Prostate gland (tissue), 2 donors: ENCODE measurements around the gene C11orf91. TPM values are rescaled to one million over a fixed set of nuclear protein-coding genes. Genes with fewer than 3 reads are reported as not detected.

ENCODE experiments used
- DNase-seq: peaks from one replicate; pipeline ENCODE4 v3.0.0-alpha.2; 2019; ENCODE audit warnings: low spot score
- H3K27ac ChIP-seq, 2 donors: fragments of 200-600 bp; sonication (generic); 2 replicates each; pipeline ENCODE4 v1.5.1; 2017 to 2019
- H3K27me3 ChIP-seq: fragments of 200-600 bp; sonication (generic); replicated peaks from 2 replicates; pipeline ENCODE4 v1.5.1; 2019; ENCODE audit not compliant: insufficient read depth
- H3K36me3 ChIP-seq, 2 donors: fragments of 200-600 bp; sonication (generic); 1 replicate in 1 of 2; 2 replicates in 1 of 2; pipeline versions ENCODE4 v1.5.1 to v1.8.1; 2017 to 2019
- H3K4me1 ChIP-seq: fragments of 200-600 bp; sonication (generic); replicated peaks from 2 replicates; pipeline ENCODE4 v1.5.1; 2019
- H3K4me3 ChIP-seq, 2 donors: fragments of 200-600 bp; sonication (generic); 2 replicates each; pipeline ENCODE4 v1.5.1; 2017 to 2019
- H3K9me3 ChIP-seq: fragments of 200-600 bp; sonication (generic); 2 replicates; pipeline ENCODE4 v1.5.1; 2017
- POLR2A ChIP-seq: fragments of 450-650 bp; IDR thresholded peaks from one replicate; pipeline ENCODE4 v1.6.1; 2016; ENCODE audit warnings: antibody characterized with exemption, mild to moderate bottlenecking
- POLR2AphosphoS5 ChIP-seq: sonication (generic); formaldehyde crosslinking; IDR thresholded peaks from one replicate; pipeline ENCODE4 v1.6.1; 2017; ENCODE audit warnings: antibody characterized with exemption
- WGBS: methylation state at CpG from one replicate; pipeline ENCODE4 v1.1.5; 2018; 5-methylcytosine and 5-hydroxymethylcytosine counted together
- intact Hi-C: fragments of 100-400 bp; cut with DNase I; formaldehyde crosslinking; loops from one replicate; pipeline ENCODE4 v1.14.2; 2022
- total RNA-seq, 2 donors: library from RNA; depleted of rRNA; stranded (reverse); fragments of >200 nt; gene quantifications; one replicate each; pipeline ENCODE4 v1.1.0, GENCODE V29; 2016
- TF ChIP-seq, protein P1 (sequence below), 4 experiments: fragments of 200-600 bp in 2 of 4; fragments of 450-650 bp in 2 of 4; sonication (generic) in 2 of 4; IDR thresholded peaks; 1 replicate in 3 of 4; 2 replicates in 1 of 4; pipeline ENCODE4 v1.5.1; 2016 to 2019; ENCODE audit warnings: antibody characterized with exemption in 4 of 4, mild to moderate bottlenecking in 2 of 4, moderate library complexity in 2 of 4

The C11orf91 gene
- total RNA-seq, 2 donors from 2014 or later: not detected

DNA sequence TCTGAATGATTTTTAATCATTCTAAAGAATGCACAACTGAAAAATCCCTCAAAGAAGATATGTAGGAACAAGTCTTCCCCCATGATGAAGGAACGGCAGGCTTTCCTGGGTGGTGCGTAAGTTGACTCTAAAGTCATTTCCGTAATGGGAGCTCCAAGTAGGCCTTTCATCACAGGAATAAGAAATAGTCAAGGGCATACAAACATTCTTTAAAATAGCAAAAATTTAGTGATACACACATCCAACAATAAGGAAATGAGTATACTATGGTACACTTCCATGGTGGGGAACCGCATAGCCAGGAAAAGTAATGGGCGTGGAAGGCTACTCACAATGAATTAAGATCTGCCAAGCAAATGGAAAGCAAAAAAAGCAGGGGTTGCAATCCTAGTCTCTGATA lies 24.9 kb upstream of the C11orf91 start:
- H3K4me1 ChIP-seq: peaks cover 5% of the 10 kb centered on the region
- WGBS: 80% methylated on average over 5 of the region's 5 CpGs
- no peak overlapping the region for H3K27ac ChIP-seq
- no peaks in the 10 kb centered on the region for H3K27me3 ChIP-seq
- intact Hi-C loops: no loop called here
- no peaks in the 10 kb centered on the region for H3K9me3 ChIP-seq
- DNase-seq: no peak
- H3K36me3 ChIP-seq: no peaks in the 10 kb centered on the region
- TF ChIP-seq POLR2A (no peak), POLR2AphosphoS5 (no peak)
- TF ChIP-seq, protein P1, sequence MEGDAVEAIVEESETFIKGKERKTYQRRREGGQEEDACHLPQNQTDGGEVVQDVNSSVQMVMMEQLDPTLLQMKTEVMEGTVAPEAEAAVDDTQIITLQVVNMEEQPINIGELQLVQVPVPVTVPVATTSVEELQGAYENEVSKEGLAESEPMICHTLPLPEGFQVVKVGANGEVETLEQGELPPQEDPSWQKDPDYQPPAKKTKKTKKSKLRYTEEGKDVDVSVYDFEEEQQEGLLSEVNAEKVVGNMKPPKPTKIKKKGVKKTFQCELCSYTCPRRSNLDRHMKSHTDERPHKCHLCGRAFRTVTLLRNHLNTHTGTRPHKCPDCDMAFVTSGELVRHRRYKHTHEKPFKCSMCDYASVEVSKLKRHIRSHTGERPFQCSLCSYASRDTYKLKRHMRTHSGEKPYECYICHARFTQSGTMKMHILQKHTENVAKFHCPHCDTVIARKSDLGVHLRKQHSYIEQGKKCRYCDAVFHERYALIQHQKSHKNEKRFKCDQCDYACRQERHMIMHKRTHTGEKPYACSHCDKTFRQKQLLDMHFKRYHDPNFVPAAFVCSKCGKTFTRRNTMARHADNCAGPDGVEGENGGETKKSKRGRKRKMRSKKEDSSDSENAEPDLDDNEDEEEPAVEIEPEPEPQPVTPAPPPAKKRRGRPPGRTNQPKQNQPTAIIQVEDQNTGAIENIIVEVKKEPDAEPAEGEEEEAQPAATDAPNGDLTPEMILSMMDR (IDR thresholded peaks at IDR 0.05): no peak
- H3K4me3 ChIP-seq: no peak overlapping the region

DNA sequence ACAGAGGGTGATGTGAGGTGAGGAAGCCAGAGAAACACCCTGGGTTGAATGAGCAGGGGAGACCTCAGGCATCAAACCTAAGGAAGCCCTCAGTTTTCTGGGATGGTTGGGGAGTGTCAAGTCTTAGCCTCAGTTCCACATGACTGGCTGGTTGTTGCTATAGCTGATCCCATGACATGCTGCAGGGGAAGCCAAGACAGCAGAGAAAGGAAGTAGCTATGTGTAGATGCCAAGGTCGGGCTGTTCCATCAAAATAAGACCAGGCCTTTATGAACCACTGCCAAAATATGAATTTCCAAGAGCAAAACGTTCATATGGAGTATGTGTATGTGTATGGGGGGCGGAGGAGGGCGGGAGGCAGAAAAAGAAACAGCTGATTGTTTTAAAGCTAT lies 24.0 kb upstream of the C11orf91 start:
- Histone ChIP-seq H3K9me3 (no peaks in the 10 kb centered on the region), H3K4me3 (no peak overlapping the region), H3K4me1 (peaks cover 5% of the 10 kb centered on the region), H3K27me3 (no peaks in the 10 kb centered on the region), H3K36me3 (no peaks in the 10 kb centered on the region), H3K27ac (peak overlapping the region; percentile 15 to 52)
- DNase-seq: no peak
- 53% methylated on average over 4 of the region's 4 CpGs for WGBS
- intact Hi-C loops: no loop called here
- TF ChIP-seq, protein P1 (IDR thresholded peaks at IDR 0.05): no peak
- peak; percentile 40 for TF ChIP-seq POLR2AphosphoS5

DNA sequence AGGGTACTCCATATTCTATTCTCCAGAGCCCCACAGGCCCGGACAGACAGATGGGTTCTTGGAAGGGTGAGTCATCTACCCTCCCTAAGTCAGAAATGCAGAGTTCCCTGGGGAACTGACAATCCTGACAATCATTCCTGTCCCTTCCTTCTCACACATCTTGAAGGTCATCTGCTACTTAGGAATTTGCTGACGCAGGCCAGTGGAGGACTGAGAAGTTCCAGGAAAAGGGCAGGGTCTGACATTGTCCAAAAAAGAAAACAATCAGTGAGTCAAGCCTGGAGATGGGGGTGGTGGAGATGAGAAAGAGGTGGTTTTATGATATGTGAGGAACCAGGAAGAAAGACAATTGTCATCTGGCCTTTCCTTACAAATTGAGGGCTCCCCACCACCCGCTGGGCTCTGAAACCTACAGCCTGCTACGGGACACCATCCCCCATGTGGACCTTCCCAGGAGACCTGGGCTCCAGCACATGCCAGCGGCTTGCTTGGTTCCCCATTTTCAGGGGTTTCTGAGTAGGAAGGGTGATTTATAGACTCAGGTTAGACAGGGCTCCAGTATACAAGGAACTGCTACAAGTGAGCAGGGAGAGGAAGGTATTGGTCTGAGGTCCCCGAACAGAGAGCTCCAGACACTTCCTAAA lies 22.7 kb upstream of the C11orf91 start:
- peak; percentile 18 for TF ChIP-seq POLR2AphosphoS5
- TF ChIP-seq, protein P1 (IDR thresholded peaks at IDR 0.05): no peak
- DNase-seq: no peak
- Histone ChIP-seq H3K36me3 (no peaks in the 10 kb centered on the region), H3K4me1 (peaks cover 5% of the 10 kb centered on the region), H3K4me3 (no peak overlapping the region), H3K27ac (peak overlapping the region in 1 of 2 donors; percentile 52), H3K27me3 (no peaks in the 10 kb centered on the region), H3K9me3 (no peaks in the 10 kb centered on the region)
- intact Hi-C loops: no loop called here
- WGBS: 77% methylated on average over 6 of the region's 6 CpGs

DNA sequence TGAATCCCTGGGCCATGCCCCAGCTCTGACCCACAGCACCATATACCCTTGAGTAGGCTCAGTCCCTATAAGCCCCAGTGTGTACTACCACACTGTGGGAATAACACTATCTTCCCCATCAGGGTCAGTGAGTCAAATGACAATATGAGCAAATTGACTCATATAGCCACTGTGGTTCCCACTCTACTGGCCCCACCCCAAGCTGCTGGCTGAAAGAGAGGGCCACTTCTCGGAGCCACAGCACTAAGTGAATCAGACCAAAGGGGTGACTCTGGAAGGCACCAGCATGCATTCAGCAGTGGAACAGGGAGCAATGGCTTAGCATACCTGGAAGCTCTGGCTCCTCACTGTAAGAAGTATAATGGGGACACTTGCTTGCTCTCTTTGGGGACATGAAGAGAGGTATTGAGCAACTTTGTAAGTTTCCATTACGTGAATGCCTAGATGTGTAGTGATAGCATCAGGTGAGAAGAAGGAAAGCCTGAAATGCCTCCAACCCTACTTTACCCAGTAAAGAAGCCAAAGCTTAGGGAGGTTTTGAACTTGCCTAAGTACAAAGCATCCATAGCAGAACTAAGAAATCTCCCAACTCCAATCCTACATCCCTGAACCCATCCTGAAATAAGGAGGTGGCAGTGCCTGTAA lies 22.1 kb upstream of the C11orf91 start:
- peaks cover 5% of the 10 kb centered on the region for H3K4me1 ChIP-seq
- no peak for DNase-seq

More for the DNA sequence above, 22.1 kb upstream of the C11orf91 start:
- TF ChIP-seq, protein P1 (IDR thresholded peaks at IDR 0.05): no peak
- no peak for TF ChIP-seq POLR2AphosphoS5
- TF ChIP-seq POLR2A: peak; percentile 16
- 63% methylated on average over 2 of the region's 2 CpGs for WGBS
- peak overlapping the region in 1 of 2 donors; percentile 4 for H3K27ac ChIP-seq
- H3K4me3 ChIP-seq: no peak overlapping the region
- intact Hi-C loops: no loop called here
- H3K36me3 ChIP-seq: no peaks in the 10 kb centered on the region
- H3K27me3 ChIP-seq: no peaks in the 10 kb centered on the region
- H3K9me3 ChIP-seq: no peaks in the 10 kb centered on the region
